Activated naive CD4-positive, alpha-beta T cell treated with anti-CD3 and anti-CD28 coated beads, Interleukin-2, amount 50 U/mL, for 72 hours (primary cell): ENCODE measurements around the gene IL27RA. TPM values are rescaled to one million over a fixed set of nuclear protein-coding genes. Genes with fewer than 3 reads are reported as not detected.

Experiments used
- ATAC-seq, 2 donors: fragments of 150-1000 bp; cut with Tn5 transposase; 2 replicates each; pipeline ENCODE4 v1.10.0; 2021; ENCODE audit warnings: mild to moderate bottlenecking in 2 of 2, moderate library complexity in 2 of 2
- DNase-seq, 2 donors: peaks; one replicate each; pipeline ENCODE4 v3.0.0; 2021 to 2022; ENCODE audit warnings: low spot score in 2 of 2
- H3K27ac Mint-ChIP-seq, 2 donors: one replicate each; pipeline ENCODE4 v1.8.0; 2022; ENCODE audit warnings: mild to moderate bottlenecking in 2 of 2, mixed read lengths in 2 of 2
- H3K36me3 Mint-ChIP-seq, 2 donors: one replicate each; pipeline ENCODE4 v1.8.0; 2022; ENCODE audit warnings: mixed read lengths in 2 of 2
- H3K9me3 Mint-ChIP-seq, 2 donors: one replicate each; pipeline ENCODE4 v1.8.0; 2022; ENCODE audit warnings: mixed read lengths in 2 of 2
- total RNA-seq, 2 donors: library from RNA; stranded (reverse); gene quantifications; one replicate each; pipeline ENCODE4 v1.2.3, GENCODE V29; 2022

Gene IL27RA
- total RNA-seq = 10 to 100 TPM; 59.6 to 68.0 TPM

DNA sequence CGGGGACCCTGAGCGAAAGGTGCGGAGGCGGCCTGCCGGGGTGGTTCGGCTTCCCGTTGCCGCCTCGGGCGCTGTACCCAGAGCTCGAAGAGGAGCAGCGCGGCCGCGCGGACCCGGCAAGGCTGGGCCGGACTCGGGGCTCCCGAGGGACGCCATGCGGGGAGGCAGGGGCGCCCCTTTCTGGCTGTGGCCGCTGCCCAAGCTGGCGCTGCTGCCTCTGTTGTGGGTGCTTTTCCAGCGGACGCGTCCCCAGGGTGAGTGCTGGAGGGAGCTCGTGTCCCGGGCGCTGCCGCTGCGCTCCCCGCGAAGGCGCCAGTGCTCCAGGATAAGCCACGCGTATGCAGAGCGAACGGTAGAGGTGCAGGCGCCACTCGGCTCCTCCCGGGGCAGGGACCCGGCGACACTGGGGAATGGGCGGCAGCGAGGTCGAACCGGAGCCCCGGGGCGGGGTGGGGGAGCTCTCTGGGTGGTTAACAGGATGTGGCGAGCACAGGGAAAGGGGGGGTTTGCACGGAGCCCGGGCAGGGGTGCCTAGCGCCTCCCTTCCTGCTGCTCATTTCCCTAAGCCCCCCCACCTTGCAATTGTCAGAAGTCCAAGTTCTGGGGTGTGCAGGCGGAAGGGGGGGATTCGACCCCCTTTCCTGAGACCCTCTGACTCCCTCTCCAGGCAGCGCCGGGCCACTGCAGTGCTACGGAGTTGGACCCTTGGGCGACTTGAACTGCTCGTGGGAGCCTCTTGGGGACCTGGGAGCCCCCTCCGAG, at the start of gene IL27RA:
Gene IL27RA, plus strand, starts transcription at position 44 of the 762 bp plus-strand sequence. Its CDS starts 111 bp downstream, at position 155.
- Mint-ChIP-seq H3K9me3 (no peaks in the 10 kb centered on the region), H3K36me3 (peaks cover 7 to 11% of the 10 kb centered on the region in 2 donors), H3K27ac (peak within 1 kb of the TSS; percentile 93 to 95)
- ATAC-seq (peak; percentile 78 to 80), DNase-seq (peak; percentile 67 to 77)

DNA sequence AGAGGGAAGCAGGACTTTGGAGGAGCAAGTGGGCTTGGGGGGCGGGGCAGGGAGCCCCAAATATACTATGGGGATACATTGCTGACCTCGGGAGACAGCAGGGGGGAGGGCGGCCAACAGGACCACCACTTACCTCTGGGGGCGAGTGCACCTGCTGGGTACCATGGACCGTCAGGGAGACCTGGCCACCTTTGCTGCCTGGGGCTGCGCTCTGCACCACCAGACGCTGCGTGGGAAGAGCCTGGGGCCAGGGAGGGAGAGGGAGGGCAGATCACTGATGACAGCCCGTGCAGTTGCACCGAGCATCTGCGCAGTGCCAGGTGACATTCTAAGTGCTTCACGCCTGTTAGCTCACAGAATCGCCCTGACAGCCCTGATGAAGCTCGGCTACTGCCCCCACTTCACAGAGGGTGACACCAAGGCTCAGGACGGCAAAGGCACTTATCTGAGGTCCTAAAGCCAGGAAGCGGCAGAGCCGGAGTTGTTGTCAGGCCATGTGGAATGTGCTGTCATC, 49.5 kb upstream of the IL27RA start:
- Mint-ChIP-seq H3K27ac (no peak overlapping the region), H3K36me3 (no peaks in the 10 kb centered on the region), H3K9me3 (no peaks in the 10 kb centered on the region)
- DNase-seq (no peak), ATAC-seq (no peak)

DNA sequence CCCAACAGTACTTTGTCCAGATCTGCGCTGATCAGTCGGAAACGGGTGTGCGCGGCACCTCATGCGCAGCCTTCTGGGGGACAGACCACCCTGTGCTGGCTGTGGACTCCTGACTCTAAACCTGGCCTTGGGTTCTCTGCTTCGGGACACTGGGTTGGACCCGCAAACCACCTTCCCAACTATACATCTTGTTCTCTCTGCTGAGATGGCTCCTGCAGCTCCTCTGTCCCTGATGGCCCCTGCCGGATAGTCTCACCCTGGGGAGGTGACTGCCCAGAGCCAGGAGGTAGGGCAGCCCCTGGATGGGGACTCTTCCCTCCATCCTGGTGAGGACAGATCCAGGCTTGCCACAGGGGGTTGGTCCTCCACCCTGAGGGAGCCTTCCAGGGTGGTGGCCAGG, 48.8 kb upstream of the IL27RA start:
- Mint-ChIP-seq H3K9me3 (no peaks in the 10 kb centered on the region), H3K36me3 (no peaks in the 10 kb centered on the region), H3K27ac (no peak overlapping the region)
- ATAC-seq (no peak), DNase-seq (no peak)

DNA sequence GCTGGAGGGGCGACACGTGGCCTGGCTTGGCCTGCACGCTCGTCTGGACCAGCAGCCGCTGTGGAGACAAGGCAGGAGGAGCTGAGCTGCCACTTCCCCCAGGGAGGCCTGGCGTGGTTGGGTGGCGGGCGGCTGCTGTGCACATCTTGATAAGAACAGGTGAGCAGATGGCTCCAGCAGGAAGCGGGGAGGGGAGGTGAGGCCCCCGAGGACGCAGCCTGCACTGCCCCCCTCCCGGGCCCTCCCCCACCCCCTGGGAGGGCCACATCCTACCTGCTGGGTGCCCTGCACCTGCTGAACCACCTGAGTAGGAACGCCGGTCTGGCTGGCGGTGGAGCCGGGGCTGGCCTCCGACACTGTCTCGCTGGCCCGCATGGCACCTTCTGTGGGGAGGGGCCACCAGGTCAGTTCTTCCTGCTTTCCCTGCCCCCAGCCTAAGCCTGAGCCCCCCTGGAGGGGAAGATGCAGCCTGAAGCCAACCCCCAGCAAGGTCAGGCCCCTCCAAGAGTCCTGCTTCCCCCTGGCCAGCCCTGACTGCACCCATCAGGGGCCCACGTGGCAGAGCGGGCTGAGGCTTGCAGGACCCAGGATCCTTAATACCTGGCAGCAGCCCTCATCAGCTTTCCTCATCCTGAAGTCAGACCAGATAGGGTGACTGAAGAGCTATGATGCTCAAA, 48.2 kb upstream of the IL27RA start:
- no peaks in the 10 kb centered on the region for H3K9me3 Mint-ChIP-seq
- H3K27ac Mint-ChIP-seq = no peak overlapping the region
- no peaks in the 10 kb centered on the region for H3K36me3 Mint-ChIP-seq
- no peak for ATAC-seq
- DNase-seq = no peak

DNA sequence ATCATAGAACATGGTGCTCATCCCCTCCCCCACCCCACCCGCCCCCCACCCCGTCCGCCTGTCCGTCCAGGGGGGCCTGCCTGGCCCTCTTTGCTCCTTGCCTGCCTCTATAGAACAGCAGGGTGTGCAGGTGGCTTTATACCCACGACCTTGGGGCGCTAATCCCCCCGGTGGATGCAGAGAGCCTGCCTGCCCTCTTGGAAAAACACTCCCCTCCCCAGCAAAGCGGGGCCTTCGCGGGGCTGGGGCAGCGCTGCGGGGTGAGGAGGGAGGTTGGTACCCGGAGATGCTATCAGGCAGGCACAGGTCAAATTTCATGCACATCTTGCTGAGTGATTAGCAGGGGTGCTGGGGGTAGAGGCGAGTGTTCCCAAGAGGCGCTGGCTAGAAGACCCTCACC, 47.4 kb upstream of the IL27RA start:
- ATAC-seq (no peak), DNase-seq (no peak)
- Mint-ChIP-seq H3K36me3 (no peaks in the 10 kb centered on the region), H3K9me3 (no peaks in the 10 kb centered on the region), H3K27ac (no peak overlapping the region)

DNA sequence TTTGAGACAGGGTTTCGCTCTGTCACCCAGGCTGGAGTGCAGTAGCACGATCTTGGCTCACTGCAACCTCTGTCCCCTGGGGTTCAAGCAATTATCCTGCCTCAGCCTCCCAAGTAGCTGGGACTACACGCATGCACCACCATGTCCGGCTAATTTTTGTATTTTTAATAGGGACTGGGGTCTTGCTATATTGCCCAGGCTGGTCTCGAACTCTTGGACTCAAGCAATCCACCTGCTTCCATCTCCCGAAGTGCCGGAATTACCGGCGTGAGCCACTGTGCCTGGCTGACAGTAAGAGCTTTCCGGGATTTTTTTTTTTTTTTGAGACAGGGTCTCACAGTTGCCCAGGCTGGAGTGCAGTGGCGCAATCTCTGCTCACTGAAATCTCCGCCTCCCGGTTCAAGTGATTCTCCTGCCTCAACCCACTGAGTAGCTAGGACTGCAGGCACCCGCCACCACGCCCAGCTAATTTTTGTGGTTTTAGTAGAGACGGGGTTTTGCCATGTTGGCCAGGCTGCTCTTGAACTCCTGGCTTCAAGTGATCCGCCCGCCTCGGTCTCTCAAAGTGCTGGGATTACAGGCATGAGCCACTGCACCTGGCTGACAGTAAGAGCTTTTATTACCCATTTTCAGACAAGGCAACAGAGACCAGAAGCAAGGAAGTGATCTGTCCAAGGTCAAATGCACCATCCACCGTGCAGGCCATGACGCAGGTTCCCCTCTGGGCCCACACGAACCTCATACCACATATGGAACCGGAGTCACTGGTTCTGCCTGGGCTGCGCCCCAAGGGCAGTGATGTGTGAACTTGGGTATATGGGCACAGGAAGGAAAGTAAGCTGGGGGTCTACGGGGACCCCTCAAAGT, 46.5 kb upstream of the IL27RA start:
- no peak for ATAC-seq
- no peak for DNase-seq
- H3K36me3 Mint-ChIP-seq = peaks cover 0 to 7% of the 10 kb centered on the region in 2 donors
- H3K9me3 Mint-ChIP-seq = no peaks in the 10 kb centered on the region
- peak overlapping the region; percentile 98 to 99 for H3K27ac Mint-ChIP-seq

DNA sequence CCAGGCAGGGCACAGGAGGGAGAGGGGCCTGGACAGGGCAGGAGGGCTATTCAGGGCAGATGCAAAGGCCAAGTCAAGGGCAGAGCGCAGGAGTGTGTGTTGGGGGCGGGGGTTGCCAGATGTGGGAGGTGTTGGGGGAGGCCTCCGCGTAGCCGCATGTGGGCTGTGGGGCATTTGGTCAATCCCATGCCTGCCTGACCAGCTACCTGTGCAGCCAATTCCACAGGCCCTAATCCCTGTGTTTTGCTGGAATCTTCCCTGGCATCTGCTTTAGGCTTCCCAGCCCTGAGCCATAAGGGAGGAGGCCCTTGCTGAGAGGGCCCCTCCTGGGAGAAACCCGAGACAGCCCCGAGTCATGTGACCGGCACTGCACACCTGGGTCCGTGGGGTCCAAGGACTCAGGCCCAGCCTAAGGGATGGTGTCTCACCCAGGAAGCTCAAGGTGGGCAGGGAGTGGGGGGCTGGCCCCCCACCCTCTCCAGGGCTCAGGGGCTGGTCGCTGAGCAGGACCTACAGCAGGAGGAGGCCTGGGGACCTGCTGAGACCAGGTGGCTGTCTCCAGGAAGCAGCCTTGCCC, 45.7 kb upstream of the IL27RA start:
- peaks cover 0 to 8% of the 10 kb centered on the region in 2 donors for H3K36me3 Mint-ChIP-seq
- peak in 1 of 2 donors; percentile 2 for ATAC-seq

DNA sequence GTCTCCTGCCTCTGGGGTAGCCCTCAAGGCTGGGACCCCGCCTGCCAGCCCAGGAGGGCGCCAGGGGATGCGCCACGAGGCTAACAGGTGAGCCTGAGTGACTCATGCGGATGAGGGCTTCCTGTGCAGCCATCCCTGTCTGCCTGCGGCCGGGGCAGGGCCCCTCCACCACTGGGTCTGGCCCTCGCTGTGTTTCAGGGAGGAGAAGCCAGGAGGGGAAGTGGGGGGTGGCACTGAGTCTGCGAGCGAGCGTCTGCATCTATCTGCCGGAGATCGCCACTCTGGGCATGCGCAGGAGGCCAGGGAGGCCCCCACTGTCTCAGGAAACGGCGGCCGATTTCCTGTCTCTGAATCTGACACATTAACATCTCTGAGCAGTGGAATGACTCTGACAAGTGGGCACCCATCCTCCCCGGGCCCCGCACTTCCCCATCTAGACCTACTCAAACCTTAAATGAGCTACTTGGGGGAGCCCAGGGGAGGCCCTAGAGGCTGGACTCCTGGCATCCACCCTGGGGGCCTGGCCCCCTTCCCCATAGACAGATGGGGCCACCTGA, 45.1 kb upstream of the IL27RA start:
- Mint-ChIP-seq H3K27ac (peak overlapping the region; percentile 94 to 99), H3K36me3 (peaks cover 0 to 8% of the 10 kb centered on the region in 2 donors), H3K9me3 (no peaks in the 10 kb centered on the region)
- ATAC-seq (peak; percentile 94 to 95), DNase-seq (peak; percentile 98 to 99)

More for the DNA sequence above, 45.7 kb upstream of the IL27RA start:
- DNase-seq = no peak
- peak overlapping the region; percentile 98 to 99 for H3K27ac Mint-ChIP-seq
- H3K9me3 Mint-ChIP-seq = no peaks in the 10 kb centered on the region

DNA sequence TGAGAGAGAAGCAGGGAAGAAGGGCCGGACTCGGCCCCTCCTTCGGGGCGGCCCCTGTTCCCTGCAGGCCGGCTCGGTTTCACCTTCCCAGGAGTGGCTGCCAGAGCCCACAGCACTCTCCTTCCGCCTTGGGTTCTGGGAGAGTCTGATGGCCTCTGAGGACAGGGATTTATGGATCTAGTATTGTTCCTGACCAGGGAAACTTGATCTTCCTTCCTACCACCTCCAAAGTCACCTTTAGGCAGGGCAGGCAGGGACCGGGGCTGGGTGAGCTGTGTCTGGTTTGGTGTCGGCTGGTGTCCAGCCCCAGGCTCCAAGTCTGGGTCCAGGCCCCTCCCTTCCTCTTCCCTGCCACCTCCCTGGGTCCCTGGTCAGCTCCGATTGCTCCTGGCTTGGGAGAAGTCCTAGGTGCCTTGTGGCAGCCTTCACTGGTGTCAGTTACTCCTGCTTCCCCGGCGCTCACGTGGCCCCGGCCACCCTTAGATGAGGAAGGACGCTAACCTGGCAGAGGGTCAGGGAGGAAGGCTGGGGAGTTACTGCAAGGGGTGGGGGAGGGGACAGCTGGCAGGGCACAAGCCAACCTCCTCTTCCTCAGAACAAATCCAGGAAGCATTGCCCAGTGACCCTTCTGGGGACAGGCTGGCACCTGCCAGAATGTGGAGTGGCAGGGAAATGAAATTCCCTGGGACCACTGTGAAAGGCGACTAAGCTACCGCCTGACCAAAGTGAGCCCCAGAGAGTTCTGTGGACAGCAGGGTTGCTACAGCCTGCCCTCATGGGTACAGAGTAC, 44.3 kb upstream of the IL27RA start:
- DNase-seq (no peak), ATAC-seq (no peak)
- Mint-ChIP-seq H3K27ac (peak overlapping the region; percentile 94 to 99), H3K9me3 (no peaks in the 10 kb centered on the region), H3K36me3 (peaks cover 4 to 8% of the 10 kb centered on the region in 2 donors)

DNA sequence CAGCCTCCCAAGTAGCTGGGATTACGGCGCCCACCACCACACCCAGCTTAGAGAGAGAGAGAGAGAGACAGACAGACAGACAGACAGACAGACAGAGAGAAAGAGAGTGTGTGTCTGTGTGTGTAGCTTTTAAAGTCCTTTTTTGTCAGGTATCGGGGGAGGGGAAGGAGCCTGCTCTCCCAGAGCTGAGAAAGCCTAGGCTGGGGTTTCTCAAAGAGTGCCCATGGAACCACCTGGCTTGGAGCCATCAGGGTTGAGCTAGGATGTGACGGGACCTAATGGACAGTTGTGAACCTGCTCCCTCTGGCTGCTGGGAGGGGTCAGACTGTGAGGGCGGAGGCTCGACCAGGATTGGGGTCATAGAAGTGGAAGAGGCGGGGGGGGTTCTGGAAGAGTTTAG, 42.1 kb upstream of the IL27RA start:
- Mint-ChIP-seq H3K9me3 (no peaks in the 10 kb centered on the region), H3K27ac (peak overlapping the region in 1 of 2 donors; percentile 99), H3K36me3 (peaks cover 4 to 8% of the 10 kb centered on the region in 2 donors)
- DNase-seq (no peak), ATAC-seq (no peak)

DNA sequence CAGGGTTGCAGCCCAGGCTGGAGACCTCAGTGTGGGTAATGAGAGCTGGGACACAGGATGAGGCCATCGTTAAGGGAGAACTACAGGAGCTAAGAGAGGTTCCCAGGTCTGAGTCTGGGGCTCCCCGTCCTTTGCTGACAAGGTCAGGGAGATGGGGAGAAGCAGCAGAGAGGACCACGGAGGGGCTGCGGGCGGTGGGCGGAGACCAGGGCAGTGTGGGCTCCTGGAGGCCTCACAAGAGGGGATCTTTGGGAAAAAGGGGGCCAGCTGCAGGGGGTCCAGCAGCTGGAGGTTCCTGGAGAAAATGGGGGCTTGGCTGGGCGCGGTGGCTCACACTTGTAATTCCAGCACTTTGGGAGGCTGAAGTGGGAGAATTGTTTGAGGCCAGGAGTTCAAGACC, 41.5 kb upstream of the IL27RA start:
- DNase-seq = no peak
- H3K9me3 Mint-ChIP-seq = no peaks in the 10 kb centered on the region
- peak overlapping the region in 1 of 2 donors; percentile 99 for H3K27ac Mint-ChIP-seq
- no peak for ATAC-seq
- peaks cover 4 to 8% of the 10 kb centered on the region in 2 donors for H3K36me3 Mint-ChIP-seq

DNA sequence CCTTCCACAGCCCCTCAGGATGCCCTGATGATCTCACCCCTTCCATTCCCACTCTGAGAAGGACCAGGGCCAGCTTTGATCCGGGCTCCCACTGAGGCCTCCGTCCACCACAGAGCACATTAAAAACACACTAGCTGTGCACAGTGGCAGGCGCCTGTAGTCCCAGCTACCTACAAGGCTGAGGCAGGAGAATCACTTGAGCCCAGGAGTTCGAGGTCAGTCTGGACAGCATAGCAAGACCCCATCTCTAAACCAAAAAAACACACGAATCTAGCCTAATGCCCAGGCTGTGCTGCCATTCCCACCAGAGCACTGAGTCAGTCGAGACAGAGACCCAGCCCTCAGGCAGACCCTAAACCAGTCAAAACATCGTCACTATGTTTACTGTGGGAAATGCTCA, 39.5 kb upstream of the IL27RA start:
- peak overlapping the region; percentile 15 to 47 for H3K27ac Mint-ChIP-seq
- peaks cover 4 to 8% of the 10 kb centered on the region in 2 donors for H3K36me3 Mint-ChIP-seq
- no peak for DNase-seq
- ATAC-seq = no peak
- H3K9me3 Mint-ChIP-seq = no peaks in the 10 kb centered on the region

DNA sequence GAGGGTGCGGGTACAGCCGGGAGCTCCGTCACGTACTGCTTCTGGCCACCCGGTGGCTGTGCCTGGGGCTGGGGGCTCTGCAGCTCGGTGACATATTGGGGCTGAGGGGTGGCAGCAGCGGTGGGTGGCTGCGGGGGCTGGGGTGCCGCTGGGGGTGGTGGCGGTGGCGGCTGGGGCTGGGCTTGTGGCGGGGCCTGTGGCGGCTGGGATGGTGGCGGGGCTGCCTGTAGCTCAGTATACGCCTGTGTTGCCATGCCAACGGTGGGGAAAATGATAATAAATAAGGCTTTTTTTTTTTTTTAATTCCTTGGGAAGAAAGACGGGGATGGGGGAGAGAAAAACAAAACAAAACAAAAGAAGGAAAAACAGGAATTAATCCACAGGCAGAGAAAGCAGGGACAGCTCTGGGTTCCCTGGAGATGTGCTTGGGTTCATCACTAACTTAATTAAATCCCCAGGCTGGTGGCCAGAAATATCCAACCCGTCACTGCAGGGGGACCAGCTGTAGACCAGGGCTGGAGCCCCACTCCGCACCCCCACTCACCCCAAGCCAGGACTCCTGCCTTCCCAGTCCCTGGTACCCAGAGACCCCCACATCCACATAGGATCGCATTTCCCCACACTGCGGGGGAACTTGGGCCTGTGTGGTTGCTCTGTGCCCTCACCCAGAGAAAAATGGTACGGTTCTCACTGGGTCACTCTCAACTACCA, 37.8 kb upstream of the IL27RA start:
- Mint-ChIP-seq H3K9me3 (peaks cover 0 to 2% of the 10 kb centered on the region in 2 donors), H3K27ac (peak overlapping the region in 1 of 2 donors; percentile 82), H3K36me3 (peaks cover 6 to 18% of the 10 kb centered on the region in 2 donors)
- DNase-seq = no peak
- ATAC-seq = no peak

DNA sequence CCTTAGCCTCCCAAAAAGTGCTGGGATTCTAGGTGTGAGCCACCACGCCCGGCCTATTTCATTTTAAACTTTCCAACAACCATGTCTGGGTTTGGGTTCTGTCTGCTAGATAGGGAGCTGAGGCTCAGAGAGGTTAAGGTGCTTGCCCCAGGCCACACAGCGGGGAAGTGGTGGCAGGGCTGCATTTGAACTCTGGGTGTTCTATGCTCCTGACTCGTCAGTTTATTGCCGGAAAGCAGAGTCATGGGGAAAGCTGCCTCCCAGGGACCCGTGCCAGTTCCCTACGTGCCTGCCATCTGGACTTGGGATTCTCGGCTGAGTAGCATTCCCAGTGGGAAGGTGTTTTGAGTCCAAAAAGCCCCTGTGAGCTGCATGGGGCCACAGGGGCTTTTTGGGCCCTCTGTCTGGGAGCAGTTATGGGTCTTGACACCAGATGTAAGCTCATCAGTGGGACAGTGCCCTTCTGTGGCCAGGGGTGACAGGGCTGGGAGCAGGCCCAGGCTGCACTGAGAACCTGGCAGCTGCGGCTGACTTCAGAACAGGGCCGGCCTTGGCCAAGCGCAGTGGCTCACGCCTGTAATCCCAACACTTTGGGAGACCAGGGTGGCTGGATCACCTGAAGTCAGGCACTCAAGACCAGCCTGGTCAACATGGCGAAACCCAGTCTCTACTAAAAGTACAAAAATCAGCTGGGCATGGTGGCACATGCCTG, 36.4 kb upstream of the IL27RA start:
- ATAC-seq (no peak), DNase-seq (no peak)
- H3K9me3 Mint-ChIP-seq = peaks cover 0 to 4% of the 10 kb centered on the region in 2 donors
- no peak overlapping the region for H3K27ac Mint-ChIP-seq
- H3K36me3 Mint-ChIP-seq = peaks cover 8 to 16% of the 10 kb centered on the region in 2 donors
